HCT116 (cell line): ENCODE measurements around the gene PLEKHA5. TPM values are rescaled to one million over a fixed set of nuclear protein-coding genes. Genes with fewer than 3 reads are reported as not detected.

Experiments used
- ATAC-seq: fragments of 200-7000 bp; cut with Tn5 transposase; 2 replicates; pipeline ENCODE4 v1.9.1; 2020; ENCODE audit warnings: mild to moderate bottlenecking, moderate library complexity
- Bru-seq: library from RNA; stranded (reverse); fragments of 400-500 nt; gene quantifications from one replicate; lab custom pipeline; 2021; lab: Mats Ljungman, UMichigan
- BruChase-seq, 2 experiments: library from RNA; stranded (reverse); fragments of 400-500 nt; gene quantifications; one replicate each; lab custom pipeline; 2021; lab: Mats Ljungman, UMichigan
- BruUV-seq: library from RNA; stranded (reverse); fragments of 400-500 nt; replicated peaks from 2 replicates; lab custom pipeline; 2021; lab: Mats Ljungman, UMichigan
- CTCF ChIA-PET: fragments of 300-600 bp; sonication (Branson Sonifier 250); formaldehyde crosslinking; loops from one replicate; lab custom pipeline; 2021; ENCODE audit warnings: antibody characterized with exemption; lab: Charles Lee
- POLR2A ChIA-PET: fragments of 300-600, 350-600 bp; sonication (Branson Sonifier 250); formaldehyde crosslinking; loops from one replicate; lab custom pipeline; 2021; ENCODE audit warnings: antibody characterized with exemption; lab: Charles Lee
- RAD21 ChIA-PET, 2 experiments: fragments of 300-600 bp; sonication (Branson Sonifier 250); formaldehyde crosslinking; loops; one replicate each; lab custom pipeline; 2023; ENCODE audit warnings: low total read pairs in 2 of 2; ENCODE audit not compliant: uncharacterized antibody in 2 of 2, unreplicated experiment in 2 of 2, low non-redundant PET in 1 of 2; lab: Charles Lee
- DNase-seq: peaks from one replicate; pipeline ENCODE4 v3.0.0-alpha.2; 2010; ENCODE audit warnings: low read depth, low spot score
- H2AFZ ChIP-seq: fragments of 200-600 bp; shearing (Covaris generic), sonication (generic); 2 replicates; pipeline ENCODE4 v1.6.1; 2017; ENCODE audit warnings: low read depth, mixed run types, mixed read lengths, antibody characterized with exemption, low read length; ENCODE audit not compliant: poor library complexity, severe bottlenecking
- H3K27ac ChIP-seq: 2 replicates; pipeline ENCODE4 v1.5.1; 2012; ENCODE audit warnings: low read depth, low read length
- H3K27me3 ChIP-seq: fragments of 200-600 bp; sonication (generic); 2 replicates; pipeline ENCODE4 v1.6.1; 2016; ENCODE audit warnings: mixed run types, low read length, mixed read lengths; ENCODE audit not compliant: insufficient read depth
- H3K36me3 ChIP-seq, 2 experiments: fragments of 200-500 bp in 1 of 2; fragments of 200-600 bp in 1 of 2; sonication (Bioruptor generic) in 1 of 2; sonication (generic) in 1 of 2; 2 replicates each; pipeline versions ENCODE4 v1.5.1 to v1.6.1; 2014 to 2016; ENCODE audit warnings: low read length in 2 of 2, inconsistent platforms in 1 of 2, mixed read lengths in 1 of 2, mixed run types in 1 of 2; ENCODE audit not compliant: insufficient read depth in 2 of 2, control insufficient read depth in 1 of 2
- H3K4me1 ChIP-seq, 2 experiments: fragments of 200-600 bp in 1 of 2; sonication (generic) in 1 of 2; 2 replicates each; pipeline versions ENCODE4 v1.5.1 to v1.6.1; 2012 to 2017; ENCODE audit warnings: low read length in 2 of 2, inconsistent platforms in 1 of 2, mild to moderate bottlenecking in 1 of 2, mixed read lengths in 1 of 2, mixed run types in 1 of 2, moderate library complexity in 1 of 2; ENCODE audit not compliant: insufficient read depth in 2 of 2, control insufficient read depth in 1 of 2
- H3K4me2 ChIP-seq: fragments of 200-600 bp; sonication (generic); 2 replicates; pipeline ENCODE4 v1.6.1; 2017; ENCODE audit warnings: mixed run types, low read length, mixed read lengths
- H3K4me3 ChIP-seq, 2 experiments: fragments of 200-600 bp in 1 of 2; sonication (generic) in 1 of 2; replicated peaks in 1 of 2; 2 replicates each; pipeline ENCODE4 v1.5.1; 2011 to 2016; ENCODE audit warnings: low read length in 2 of 2, control low read depth in 1 of 2, low read depth in 1 of 2, mild to moderate bottlenecking in 1 of 2, mixed read lengths in 1 of 2, mixed run types in 1 of 2
- H3K79me2 ChIP-seq: fragments of 200-600 bp; sonication (generic); 2 replicates; pipeline ENCODE4 v1.6.1; 2017; ENCODE audit warnings: mild to moderate bottlenecking, mixed run types, low read length, moderate library complexity, mixed read lengths; ENCODE audit not compliant: insufficient read depth
- H3K9ac ChIP-seq: fragments of 200-600 bp; sonication (generic); 2 replicates; pipeline ENCODE4 v1.6.1; 2016; ENCODE audit warnings: low read length, mixed read lengths
- H3K9me2 ChIP-seq: fragments of 200-600 bp; sonication (generic), shearing (Covaris generic); 2 replicates; pipeline ENCODE4 v1.6.1; 2017; ENCODE audit warnings: mixed run types, mild to moderate bottlenecking, moderate library complexity; ENCODE audit not compliant: insufficient read depth
- H3K9me3 ChIP-seq, 2 experiments: fragments of 200-500 bp in 1 of 2; fragments of 200-600 bp in 1 of 2; sonication (Bioruptor generic) in 1 of 2; sonication (generic) in 1 of 2; 2 replicates each; pipeline ENCODE4 v1.6.1; 2014 to 2017; ENCODE audit warnings: low read length in 2 of 2, mixed read lengths in 2 of 2, inconsistent platforms in 1 of 2, low read depth in 1 of 2, mild to moderate bottlenecking in 1 of 2, mixed run types in 1 of 2, moderate library complexity in 1 of 2; ENCODE audit not compliant: control insufficient read depth in 1 of 2, insufficient read depth in 1 of 2
- H4K20me1 ChIP-seq: fragments of 200-600 bp; sonication (generic), shearing (Covaris generic); 2 replicates; pipeline ENCODE4 v1.6.1; 2017; ENCODE audit warnings: mixed run types, mild to moderate bottlenecking, moderate library complexity; ENCODE audit not compliant: insufficient read depth
- CTCF ChIP-seq, 3 experiments: fragments of 200-600 bp in 1 of 3; sonication (generic) in 1 of 3; IDR thresholded peaks in 2 of 3; conservative IDR thresholded peaks in 1 of 3; 2 replicates each; pipeline ENCODE4 v1.5.1; 2012 to 2017; ENCODE audit warnings: low read depth in 2 of 3, low read length in 2 of 3, antibody characterized with exemption in 1 of 3, borderline replicate concordance in 1 of 3, control low read depth in 1 of 3, mild to moderate bottlenecking in 1 of 3, mixed read lengths in 1 of 3, mixed run types in 1 of 3, moderate library complexity in 1 of 3; ENCODE audit not compliant: insufficient read depth in 1 of 3
- EGR1 ChIP-seq: IDR thresholded peaks from 2 replicates; pipeline ENCODE4 v1.6.1; 2012; ENCODE audit warnings: low read depth
- ELF1 ChIP-seq: IDR thresholded peaks from 2 replicates; pipeline ENCODE4 v1.6.1; 2012; ENCODE audit warnings: low read depth, borderline replicate concordance
- POLR2AphosphoS5 ChIP-seq: IDR thresholded peaks from 2 replicates; pipeline ENCODE4 v1.6.1; 2011; ENCODE audit warnings: mild to moderate bottlenecking, low read depth, low read length, moderate library complexity
- RAD21 ChIP-seq: IDR thresholded peaks from 2 replicates; pipeline ENCODE4 v1.6.1; 2012; ENCODE audit warnings: low read depth, mild to moderate bottlenecking
- SRF ChIP-seq: IDR thresholded peaks from 2 replicates; pipeline ENCODE4 v1.6.1; 2012; ENCODE audit warnings: low read depth
- YY1 ChIP-seq: IDR thresholded peaks from 2 replicates; pipeline ENCODE4 v1.6.1; 2011; ENCODE audit warnings: low read length, low read depth, moderate library complexity, mild to moderate bottlenecking; ENCODE audit not compliant: insufficient replicate concordance; ENCODE audit errors: extremely low read depth
- ZFX ChIP-seq: fragments of 450-650 bp; IDR thresholded peaks from 2 replicates; pipeline ENCODE4 v1.6.1; 2017
- intact Hi-C: fragments of 100-400 bp; cut with micrococcal nuclease; formaldehyde crosslinking; loops from 2 replicates; pipeline ENCODE4 v1.10.0; 2022
- long read RNA-seq: library from polyadenylated mRNA; unstranded; transcript quantifications from one replicate; pipeline ENCODE4 v2.0.0, GENCODE V29; 2021; ENCODE audit not compliant: unreplicated experiment
- polyA plus RNA-seq: library from polyadenylated mRNA; unstranded; fragments of >200 nt; gene quantifications from 2 replicates; pipeline ENCODE4 v1.2.1, GENCODE V29; 2012; ENCODE audit warnings: missing spikeins
- total RNA-seq: library from RNA; stranded (reverse); gene quantifications from one replicate; pipeline ENCODE4 v1.2.1, GENCODE V29; 2021; ENCODE audit not compliant: unreplicated experiment

Gene PLEKHA5
- total RNA-seq (18.9 TPM), Bru-seq, nascent RNA (percentile 83 among the genes with signal in this experiment), BruChase-seq, experiment 1, labeled RNA remaining after a 6-hour chase (percentile 66 among the genes with signal in this experiment), BruChase-seq, experiment 2, labeled RNA remaining after a 2-hour chase (percentile 77 among the genes with signal in this experiment)
- polyA plus RNA-seq, result 7.0 and 8.6 TPM in 2 replicates
- long read RNA-seq, full-length matches to known transcripts, result 5 of 26 reads
- long read RNA-seq, partial matches to known transcripts, result 13 of 26 reads
- long read RNA-seq, other reads (novel, unspliced or antisense), result 8 of 26 reads

- Histone ChIP-seq H3K9ac (peak within 1 kb of the TSS; percentile 72), H2AFZ (peak within 1 kb of the TSS; percentile 97), H3K4me1 (peaks cover 2 to 18% of the 10 kb centered on the region in 2 experiments), H3K9me3 (peaks cover 3% of the 10 kb centered on the region in 2 experiments; a peak in 1 of 4 replicates), H3K4me2 (peak within 1 kb of the TSS; percentile 89), H3K27ac (peak within 1 kb of the TSS; percentile 93), H3K4me3 (peak within 1 kb of the TSS; percentile 89 to 93), H3K27me3 (no peaks in the 10 kb centered on the region), H4K20me1 (no peaks in the 10 kb centered on the region), H3K9me2 (no peaks in the 10 kb centered on the region), H3K36me3 (no peaks in the 10 kb centered on the region; a peak in 1 of 4 replicates), H3K79me2 (peaks cover 45% of the 10 kb centered on the region)
- no TSS peak for BruUV-seq
- CTCF ChIA-PET, result no interaction called here
- peak; percentile 23 for DNase-seq
- POLR2A ChIA-PET, result no interaction called here
- RAD21 ChIA-PET, result no interaction called here
- peak; percentile 78 for ATAC-seq
- peak; percentile 69 for TF ChIP-seq ZFX
- TF ChIP-seq SRF, result no peak
- peak; percentile 50 for TF ChIP-seq RAD21
- TF ChIP-seq ELF1, result no peak
- TF ChIP-seq POLR2AphosphoS5, result peak; percentile 68
- 0 out of 6 replicates have a peak, but pooled peaks of 1 of the 3 experiments have one; percentile 8 for TF ChIP-seq CTCF (IDR thresholded peaks at IDR 0.05 in 2 of 3, conservative IDR thresholded peaks at IDR 0.05 in 1 of 3; ENCODE audit: borderline replicate concordance in 1 of 3, insufficient read depth in 1 of 3, low read depth in 2 of 3, low read length in 2 of 3)
- no peak; the same call in 1 of the 2 replicates for TF ChIP-seq EGR1
- peak; percentile 40 for TF ChIP-seq YY1
- TF ChIP-seq, all 23 proteins: peak for 5
- intact Hi-C loops, result no loop called here
Observed at GRCh38 chr12:19129486-19130223, at the start of gene PLEKHA5. PLEKHA5 (plus strand) TSS chr12:19129733; CDS start chr12:19129800, 67 bp downstream.
